Left renal pelvis (tissue), 4 donors: Measurements from ENCODE around the gene TMEM156. TPM values are rescaled to one million over a fixed set of nuclear protein-coding genes. Genes with fewer than 3 reads are reported as not detected.

Source experiments
- DNase-seq, 4 donors: peaks; one replicate each; pipeline ENCODE4 v3.0.0-alpha.2; 2013; ENCODE audit warnings: low read depth in 4 of 4, low spot score in 3 of 4
- polyA plus RNA-seq, 4 donors: library from polyadenylated mRNA; unstranded; fragments of 120-200 nt; gene quantifications; one replicate each; pipeline ENCODE4 v1.2.1, GENCODE V29; 2013; ENCODE audit not compliant: insufficient read length in 4 of 4

TMEM156 gene, protein sequence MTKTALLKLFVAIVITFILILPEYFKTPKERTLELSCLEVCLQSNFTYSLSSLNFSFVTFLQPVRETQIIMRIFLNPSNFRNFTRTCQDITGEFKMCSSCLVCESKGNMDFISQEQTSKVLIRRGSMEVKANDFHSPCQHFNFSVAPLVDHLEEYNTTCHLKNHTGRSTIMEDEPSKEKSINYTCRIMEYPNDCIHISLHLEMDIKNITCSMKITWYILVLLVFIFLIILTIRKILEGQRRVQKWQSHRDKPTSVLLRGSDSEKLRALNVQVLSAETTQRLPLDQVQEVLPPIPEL
- 1 to 10 TPM; 1.5 to 4.4 (median 3.4) TPM for polyA plus RNA-seq

DNA sequence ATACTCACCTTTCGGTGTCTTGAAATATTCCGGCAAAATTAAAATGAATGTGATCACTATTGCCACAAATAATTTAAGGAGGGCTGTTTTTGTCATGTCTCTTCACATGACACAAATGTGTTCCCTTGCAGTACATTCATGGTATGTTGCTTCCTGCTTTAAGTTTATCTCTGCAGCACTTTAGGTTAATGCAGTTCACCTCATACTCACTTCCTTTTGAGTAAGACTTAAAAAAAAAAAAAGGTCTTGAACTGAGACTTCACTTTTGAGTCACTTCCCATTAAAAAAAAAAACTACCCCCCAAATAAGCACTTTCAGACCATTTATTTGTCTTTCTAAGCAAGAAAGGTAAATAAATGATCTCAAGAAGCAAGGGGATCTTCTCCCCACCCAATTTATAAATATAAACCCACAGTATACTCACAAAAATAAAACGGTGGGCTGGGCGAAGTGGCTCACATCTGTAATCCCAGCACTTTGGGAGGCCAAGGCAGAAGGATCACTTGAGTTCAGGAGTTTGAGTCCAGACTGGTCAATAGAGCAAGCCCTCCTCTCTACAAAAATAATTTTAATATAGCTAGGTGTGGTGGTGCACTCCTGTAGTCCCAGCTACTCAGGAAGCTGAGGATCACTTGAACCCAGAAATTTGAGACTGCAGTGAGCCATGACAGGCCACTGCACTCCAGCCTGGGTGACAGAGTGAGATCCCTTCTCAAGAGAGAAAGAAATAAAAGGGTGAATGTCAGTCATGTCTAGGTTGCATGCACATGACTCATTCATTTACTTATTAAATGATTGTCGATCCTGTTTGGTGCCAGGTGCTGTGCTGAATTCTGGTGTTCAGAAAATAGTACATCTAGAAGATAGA lies at the start of gene TMEM156:
Gene TMEM156, minus strand, starts transcription at position 192 of the 868 bp plus-strand sequence. Its CDS starts 96 bp downstream, at position 96.
- DNase-seq, result no peak

DNA sequence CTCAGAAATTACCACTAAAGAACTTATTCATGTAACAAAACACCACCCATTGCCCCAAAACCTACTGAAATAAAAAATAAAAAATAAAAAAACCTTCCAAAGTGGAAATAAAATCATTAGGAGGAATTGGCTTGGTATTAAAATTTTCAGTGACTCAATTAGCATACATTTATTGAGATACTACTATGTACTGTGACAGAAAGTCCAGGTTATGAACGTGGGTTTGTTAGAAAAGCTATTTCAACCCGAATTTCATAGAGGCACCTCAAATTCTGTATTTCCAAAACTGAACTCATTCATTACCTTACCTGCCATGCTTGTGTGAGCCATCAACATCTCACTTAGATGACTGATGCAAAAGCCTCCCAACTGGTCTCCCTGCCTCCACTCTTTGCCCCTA lies 46.6 kb upstream of the TMEM156 start:
- DNase-seq, result no peak

DNA sequence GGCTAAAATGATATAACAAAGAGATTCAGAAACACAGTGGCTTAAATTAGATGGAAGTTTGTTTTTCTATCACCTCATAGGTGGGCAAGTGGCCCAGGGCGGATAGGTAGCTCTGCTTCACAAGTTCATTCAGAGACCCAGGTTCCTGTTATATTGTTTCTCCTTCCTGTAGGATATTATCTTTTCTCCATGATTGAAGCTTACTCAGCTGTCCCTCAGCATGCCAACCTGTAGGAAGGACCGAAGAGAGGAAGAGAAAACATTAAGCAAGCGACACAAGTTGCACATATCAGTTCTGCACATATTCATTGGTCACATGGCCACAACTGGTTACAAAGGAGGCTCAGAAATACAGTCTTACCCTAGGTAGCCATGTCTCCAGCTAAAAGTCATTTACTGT lies 36.7 kb upstream of the TMEM156 start:
- DNase-seq, result no peak

- no peak for DNase-seq
Measured at GRCh38 chr4:39067451-39067850, 35.2 kb upstream of the TMEM156 start.

DNA sequence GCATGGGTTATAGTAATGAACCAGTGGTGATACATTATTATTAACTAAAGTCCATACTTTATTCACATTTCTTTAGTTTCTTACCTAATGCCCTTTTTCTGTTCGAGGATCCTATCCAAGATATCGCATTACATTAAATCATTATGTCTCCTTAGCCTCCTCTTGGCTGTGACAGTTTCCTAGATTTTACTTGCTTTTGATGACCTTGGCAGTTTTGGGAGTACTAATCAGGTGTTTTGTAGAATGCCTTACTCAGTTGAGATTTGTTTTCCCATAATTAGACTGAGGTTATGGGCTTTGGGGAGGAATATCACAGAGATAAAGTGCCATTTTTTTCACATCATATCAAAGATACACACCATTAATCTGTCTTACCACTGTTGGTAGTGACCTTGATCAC lies 34.8 kb upstream of the TMEM156 start:
- no peak for DNase-seq

DNA sequence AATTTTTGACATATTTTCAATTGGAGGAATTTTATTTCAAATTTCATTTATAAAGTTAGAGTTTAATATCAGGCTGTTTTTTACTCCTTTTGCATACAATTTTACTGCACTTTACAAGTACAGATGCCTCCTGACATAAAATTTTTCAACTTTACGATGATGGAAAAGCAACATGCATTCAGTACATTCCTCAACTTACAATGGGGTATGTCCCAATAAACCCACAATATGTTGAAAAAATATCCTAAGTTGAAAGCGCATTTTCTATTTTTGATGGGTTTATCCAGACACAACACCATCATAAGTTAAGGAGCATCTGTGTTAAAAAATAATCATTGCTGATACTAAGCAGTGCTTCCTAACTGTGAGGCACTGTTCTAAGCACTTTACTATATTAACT lies 34.2 kb upstream of the TMEM156 start:
- DNase-seq, result no peak

DNA sequence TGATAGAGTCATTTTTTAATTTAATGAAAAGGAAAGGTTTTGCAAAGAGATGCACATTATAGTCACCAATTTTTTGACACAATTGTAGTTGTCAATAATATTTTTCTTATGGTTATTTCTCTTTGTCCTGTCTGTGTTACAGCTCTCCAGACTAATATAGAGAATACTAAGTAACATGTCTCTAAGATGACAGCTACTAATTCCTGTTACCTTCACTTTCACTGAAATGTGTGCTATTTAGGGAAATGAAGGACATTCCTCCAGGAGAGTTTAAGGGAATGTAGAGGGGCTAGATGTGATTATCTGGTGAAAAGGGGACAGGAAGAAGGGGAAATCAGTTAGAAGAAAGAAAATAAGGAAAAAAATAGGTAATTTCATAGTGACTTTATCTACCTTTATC lies 31.2 kb upstream of the TMEM156 start:
- DNase-seq, result no peak

- DNase-seq, result no peak
Measured at GRCh38 chr4:39062770-39063097, 30.5 kb upstream of the TMEM156 start.

DNA sequence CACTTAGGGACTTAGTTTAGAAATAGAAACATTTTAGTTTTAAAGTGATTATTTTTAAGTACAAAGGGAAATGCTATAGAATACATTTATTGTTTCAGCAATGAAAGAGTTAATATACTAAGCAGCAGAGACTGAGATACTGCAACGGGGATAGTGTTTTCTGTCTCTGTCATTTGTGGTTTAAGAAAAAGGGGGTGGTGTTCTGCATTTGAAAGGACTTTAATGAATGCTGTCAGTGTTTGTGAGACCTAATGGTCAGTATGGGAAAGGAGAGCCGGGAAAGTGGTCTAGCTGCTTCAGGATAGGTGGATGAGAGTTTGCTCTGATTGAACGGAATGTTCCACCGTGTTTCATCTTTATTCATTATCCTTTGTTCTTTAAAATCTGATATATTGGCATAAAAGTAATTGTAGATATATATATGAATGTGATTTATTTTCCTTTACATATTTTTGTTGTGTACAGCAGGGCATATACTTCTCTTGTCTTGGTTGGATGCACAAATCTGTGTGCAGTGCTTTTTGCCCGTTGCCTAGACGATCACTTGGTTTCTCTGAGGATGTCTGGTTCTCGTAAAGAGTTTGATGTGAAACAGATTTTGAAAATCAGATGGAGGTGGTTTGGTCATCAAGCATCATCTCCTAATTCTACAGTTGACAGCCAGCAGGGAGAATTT lies 30.0 kb upstream of the TMEM156 start, which contains the start of gene KLHL5:
Gene KLHL5, plus strand, starts transcription at position 139 of the 676 bp plus-strand sequence. Its CDS starts 421 bp downstream, at position 560.
- no peak for DNase-seq

DNA sequence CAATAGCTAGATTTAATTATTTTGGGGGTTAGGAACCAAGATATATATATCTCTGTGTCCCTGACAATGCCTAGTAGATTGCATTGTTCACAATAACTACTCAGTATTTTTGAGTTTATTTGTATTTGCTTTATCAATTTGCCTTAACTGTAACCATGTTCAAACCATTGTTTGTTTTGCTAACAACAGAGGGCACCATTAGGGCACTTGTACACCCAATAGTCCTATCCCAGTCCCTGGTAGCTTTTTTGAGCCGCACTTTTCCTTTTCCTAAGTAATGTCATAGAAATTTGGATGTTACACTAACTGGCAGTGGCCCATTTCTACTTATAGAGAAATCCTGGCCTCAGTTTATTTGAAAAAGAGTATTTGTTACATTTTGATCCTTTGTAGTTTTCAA lies 29.2 kb upstream of the TMEM156 start:
- DNase-seq, result no peak

GRCh38 chr4:39056023-39056422 lies 23.8 kb upstream of the TMEM156 start:
- DNase-seq, result no peak

GRCh38 chr4:39054497-39054896 lies 22.3 kb upstream of the TMEM156 start:
- no peak for DNase-seq

- no peak for DNase-seq
Measured at GRCh38 chr4:39053983-39054382, 21.8 kb upstream of the TMEM156 start.

DNA sequence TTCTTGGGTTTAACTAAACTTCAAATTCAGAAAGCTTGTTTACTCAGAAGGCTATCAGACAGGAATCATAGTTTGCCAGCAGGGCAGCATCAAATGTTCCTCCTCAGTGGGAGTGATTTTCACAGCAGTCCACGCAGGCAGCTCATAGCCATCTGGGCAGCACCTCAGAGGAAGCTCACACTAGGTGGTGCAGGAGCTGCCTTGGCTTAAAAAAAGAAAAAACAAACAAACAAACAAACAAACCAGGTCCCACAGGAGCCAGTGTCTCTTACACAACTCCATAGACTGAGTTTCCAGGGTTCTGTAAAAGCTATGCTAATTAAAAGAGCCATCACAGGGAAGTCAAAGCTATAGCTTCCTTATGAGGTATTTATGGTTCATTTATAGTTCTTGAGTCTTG lies 19.3 kb upstream of the TMEM156 start:
- DNase-seq, result no peak

- DNase-seq, result no peak
Measured at GRCh38 chr4:39050590-39050989, 18.4 kb upstream of the TMEM156 start.

DNA sequence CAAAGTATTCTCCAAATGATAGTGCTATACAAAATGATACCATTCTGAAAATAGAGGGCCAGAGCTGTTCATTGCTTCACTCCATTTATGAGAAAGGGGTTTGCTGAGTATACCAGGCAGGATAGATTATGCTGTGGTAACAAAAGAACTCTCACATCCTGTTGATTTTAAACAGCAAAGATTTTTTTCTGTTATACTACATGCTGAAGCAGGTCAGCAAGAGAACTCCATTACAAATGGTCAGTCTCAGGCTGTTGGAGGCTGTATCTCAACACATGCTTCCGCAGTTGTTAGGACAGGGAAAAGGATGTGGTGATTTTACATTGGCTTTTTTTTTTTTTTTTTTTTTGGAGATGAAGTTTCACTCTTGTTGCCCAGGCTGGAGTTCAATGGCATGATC lies 16.1 kb upstream of the TMEM156 start:
- DNase-seq, result no peak

GRCh38 chr4:39047681-39048080 lies 15.5 kb upstream of the TMEM156 start:
- no peak for DNase-seq

- no peak for DNase-seq
Measured at GRCh38 chr4:39046249-39046648, 14.0 kb upstream of the TMEM156 start.

- no peak for DNase-seq
Measured at GRCh38 chr4:39045827-39046221, 13.6 kb upstream of the TMEM156 start.

DNA sequence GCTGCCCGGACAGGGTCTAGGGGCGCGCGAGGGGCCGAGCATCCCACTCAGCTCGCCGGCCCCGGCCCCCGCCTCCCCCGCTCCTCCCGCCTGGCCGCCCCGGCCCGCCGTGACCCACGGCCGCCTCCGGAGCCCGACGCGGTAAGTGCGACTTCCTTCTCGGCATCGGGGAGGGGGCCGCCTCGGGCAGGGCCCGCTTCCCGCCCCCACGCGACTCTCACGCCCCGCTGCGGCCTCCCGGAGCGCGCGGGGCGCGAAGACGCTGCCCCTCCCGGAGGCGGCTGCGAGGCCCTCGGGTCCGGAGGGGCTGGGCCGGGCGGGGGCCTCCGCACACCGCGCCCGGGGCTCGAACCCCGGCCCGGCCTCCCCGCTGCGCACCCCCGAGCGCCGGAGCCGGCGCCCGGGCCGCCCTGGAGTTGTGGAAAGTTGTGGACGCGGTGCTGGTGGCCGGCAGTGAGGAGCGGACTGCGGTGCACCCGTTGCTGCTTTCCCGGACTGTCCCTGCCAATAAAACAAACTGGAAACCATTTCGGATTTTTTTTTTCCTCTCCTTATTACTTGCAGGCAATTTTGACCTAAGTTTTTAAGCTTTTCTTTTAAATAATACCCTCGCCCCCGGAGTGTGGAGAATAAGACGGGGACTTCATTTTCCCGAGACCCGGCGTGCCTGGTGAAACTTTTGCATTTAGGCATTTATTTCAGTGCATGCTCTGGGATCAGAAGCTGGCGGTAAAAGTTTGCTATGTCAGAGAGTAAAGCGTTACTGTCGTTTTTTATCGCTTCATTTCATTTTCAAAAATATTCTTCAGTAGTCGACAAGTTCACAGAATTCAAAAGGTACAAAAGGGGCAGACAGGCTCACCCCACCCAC lies 13.0 kb upstream of the TMEM156 start:
- DNase-seq, result peak in 2 of 4 donors; percentile 22 to 43
